GM19025 (cell line): ENCODE measurements around the gene JARID2.

Source experiments
- ATAC-seq: cut with Tn5 transposase; IDR thresholded peaks from one replicate; pipeline ENCODE4 v1.9.1; 2021; ENCODE audit warnings: mild to moderate bottlenecking, low read depth, moderate library complexity; ENCODE audit not compliant: unreplicated experiment

Gene JARID2

DNA sequence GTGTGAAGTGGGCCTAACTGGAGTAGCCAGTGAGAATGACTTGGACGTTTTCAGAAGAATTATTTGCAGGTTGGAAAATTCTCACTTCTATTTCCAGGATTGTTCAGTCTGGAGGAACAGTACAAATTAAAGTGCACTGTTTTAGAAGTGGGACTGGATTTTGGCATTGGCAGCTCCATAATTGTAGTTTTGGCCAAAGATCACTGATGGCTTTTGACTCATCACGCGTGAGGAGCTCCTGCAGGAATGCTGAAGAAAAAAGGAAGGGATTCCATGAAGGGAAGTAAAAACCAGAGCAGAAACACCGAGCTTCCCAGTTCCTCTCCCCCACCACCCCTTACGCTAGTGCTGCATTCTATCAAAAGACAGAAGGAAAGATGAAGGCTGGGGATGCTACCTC lies 103.5 kb downstream of the JARID2 start:
- no peak for ATAC-seq

DNA sequence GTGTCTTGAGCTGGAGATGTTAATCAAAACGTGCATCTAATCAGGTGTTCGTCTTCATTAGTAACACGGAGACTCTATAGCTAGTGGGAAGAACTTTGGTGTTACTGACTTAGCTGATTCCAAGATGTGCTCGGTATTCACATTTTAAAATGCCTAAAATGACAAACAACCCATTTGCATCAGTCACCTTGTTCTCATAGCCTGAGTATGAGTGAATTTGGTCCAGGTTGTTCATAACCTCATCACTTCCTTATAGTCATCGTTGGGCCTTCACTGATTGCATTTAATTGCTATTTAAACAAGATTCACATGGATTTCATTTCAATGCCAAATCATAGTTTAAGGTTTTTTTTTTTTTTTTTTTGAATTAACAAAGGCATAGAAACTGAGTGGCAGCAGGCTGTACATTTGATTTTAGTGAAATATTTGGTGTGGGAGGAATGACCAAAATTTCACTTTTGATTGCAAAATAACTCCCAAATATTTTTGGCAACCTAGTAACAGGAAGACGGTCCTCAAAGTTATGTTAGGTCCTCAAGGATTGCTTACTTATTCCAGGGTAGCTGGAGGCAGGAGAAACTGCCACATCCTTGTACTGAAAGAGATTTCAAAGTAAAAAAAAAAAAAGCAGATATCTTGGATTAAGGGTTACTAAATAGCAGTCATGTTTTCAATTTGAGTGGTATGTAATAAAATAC lies 104.7 kb downstream of the JARID2 start:
- ATAC-seq: no peak

DNA sequence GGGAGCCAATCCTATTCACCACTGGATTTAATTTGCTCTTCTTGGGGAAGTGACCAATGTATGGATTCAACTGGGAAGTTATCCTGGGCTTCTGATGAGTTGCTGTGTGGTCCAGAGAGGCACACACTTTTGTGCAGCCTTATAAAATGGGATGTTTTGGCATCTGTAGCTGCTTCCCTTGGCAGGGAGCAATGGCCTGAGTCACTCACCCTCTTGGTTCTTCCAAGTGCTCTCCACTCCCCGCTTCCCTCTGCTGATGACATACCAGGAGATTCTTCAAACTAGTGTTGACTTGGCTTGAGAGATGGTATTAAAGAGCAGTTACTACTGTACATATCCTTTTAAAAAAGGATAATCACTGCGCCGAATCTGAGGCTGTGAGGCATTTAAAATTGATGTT lies 105.8 kb downstream of the JARID2 start:
- ATAC-seq: no peak

DNA sequence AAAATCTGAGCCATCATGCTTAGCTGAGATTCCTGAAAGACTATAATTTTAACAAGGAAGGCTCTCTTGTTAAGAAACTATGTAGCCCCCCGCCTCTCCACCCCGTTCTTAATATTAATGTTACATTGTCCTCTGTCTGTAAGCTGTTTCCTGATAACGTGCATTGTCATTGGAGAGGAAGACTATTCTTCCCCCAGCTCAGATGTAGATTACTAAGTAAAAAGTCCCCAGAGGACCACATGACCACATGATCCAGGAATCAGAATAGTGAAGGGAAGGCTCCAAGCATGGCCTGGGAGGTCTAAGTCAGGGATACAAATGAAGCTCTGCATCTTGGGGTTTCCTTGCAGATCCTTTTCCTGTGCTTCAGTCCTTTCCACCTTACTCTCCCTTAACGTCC lies 106.4 kb downstream of the JARID2 start:
- no peak for ATAC-seq

DNA sequence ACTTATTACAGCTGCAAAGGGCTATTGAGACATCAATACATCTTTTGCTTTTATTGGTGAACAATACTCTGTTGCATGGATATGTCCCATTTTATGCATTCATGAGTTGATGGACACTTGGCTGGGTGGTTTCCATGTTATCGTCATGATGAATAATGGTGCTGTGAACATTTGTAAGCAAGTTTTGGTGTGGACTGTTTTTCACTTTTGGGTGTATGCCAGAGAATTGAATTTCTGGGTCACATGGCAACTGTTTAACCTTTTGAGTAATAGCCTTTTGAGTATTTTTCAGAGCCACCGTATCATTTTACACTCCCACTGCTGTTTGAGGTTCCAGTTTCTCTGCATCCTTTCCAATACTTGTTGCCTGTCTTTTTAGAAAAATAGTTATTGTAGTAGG lies 107.0 kb downstream of the JARID2 start:
- ATAC-seq: no peak

DNA sequence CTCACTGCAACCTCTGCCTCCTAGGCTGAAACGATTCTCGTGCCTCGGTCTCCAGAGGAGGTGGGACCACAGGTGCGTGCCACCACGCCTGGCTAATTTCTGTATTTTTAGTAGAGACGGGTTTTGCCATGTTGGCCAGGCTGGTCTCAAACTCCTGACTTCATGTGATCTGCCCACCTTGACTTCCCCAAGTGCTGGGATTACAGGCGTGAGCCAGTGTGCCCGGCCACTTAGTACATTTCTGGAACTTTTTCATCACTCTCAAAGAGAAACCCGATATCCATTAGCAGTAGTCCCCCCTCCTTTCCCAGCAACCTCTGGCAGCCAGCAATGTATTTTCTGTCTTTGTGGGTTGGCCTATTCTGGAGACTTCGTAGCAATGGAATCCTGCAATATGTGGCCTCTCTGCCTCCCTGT lies 109.8 kb downstream of the JARID2 start:
- no peak for ATAC-seq

DNA sequence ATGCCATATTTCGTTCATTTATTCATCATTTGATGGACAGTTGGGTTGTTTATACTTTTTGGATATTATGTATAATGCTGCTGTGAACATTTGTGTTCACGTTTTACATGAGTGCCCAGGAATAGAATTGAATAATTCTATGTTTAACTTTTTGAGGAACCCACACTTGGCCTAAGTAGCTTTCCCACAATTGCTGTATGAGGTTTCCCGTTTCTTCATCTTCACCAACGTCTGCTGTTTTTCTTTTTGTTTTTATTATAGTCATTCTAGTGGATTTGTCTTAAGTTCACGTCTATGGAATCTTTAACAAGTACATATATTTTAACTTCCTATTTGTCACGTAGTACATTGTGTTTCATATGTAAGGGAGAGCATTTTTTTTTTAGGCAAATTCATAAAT lies 110.3 kb downstream of the JARID2 start:
- no peak for ATAC-seq

DNA sequence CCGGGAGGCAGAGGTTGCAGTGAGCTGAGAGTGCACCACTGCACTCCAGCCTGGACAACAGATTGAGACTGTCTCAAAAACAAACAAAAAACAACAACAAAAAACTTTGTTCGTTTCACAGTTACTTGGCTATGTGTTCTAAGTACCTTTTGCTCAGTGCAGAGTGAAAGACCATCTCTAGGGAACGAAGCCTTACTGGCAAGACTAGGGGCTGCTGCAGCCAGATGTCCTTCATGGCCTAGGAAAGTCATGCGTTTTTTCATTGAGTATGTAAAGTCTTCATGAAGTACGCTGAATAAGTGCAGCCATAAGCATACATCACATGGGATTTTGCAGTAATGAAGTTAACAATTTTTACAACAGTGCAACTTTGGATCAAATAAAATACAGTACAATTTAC lies 111.1 kb downstream of the JARID2 start:
- no peak for ATAC-seq

DNA sequence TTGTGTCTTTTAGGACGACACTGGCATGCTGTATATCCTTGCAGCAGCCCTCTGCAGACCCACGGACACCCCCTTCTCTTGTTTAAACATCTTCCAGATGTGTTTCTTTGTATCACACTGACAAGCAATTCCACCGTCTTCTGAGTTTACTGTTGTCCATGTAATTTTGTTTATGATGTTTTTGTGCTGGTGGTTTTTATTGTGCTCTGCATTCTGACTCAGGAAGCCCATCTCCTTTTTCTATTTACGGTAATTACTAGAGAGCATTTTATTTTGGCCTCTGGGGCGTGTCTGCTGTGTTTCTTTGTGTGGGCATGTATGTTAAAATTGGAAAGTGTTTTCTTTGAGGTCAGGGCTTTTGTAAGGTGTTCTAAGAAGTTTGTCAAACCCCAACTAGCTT lies 111.9 kb downstream of the JARID2 start:
- ATAC-seq: no peak

DNA sequence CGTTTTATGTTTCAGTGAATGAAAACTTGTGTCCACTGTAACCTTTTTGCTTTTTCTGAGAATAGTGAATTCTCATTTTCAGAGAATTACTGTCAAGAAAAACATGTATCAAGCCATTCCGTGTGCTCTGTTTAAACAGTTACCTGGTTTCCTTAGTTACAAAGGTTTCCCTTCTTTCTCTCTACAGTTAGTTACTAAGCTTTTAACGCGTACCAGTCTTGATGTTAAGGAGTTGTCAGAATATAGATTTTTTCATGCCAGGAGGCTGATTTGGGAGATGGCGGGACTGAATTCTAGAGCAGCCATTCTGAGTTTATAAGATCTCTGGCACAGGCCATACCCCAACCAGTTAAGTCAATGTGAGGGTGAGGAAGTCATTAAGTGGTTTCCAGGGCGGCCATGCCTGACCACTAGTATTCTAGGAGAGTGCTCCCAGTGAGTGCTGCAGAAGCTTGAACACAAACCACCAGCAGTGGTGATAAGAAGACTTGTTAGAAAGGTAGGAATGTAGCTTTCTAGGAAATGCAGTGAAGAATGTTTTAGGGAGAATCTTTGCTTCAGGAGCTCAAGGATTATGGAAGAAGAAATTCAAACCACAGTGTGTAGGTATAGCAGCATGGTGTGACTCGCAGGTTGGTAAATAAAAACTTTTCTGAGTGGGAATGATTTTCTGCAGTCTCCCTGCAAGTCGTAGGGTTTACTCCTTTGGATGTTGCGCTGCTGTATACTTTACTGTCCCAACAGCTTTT lies 112.9 kb downstream of the JARID2 start:
- no peak for ATAC-seq

DNA sequence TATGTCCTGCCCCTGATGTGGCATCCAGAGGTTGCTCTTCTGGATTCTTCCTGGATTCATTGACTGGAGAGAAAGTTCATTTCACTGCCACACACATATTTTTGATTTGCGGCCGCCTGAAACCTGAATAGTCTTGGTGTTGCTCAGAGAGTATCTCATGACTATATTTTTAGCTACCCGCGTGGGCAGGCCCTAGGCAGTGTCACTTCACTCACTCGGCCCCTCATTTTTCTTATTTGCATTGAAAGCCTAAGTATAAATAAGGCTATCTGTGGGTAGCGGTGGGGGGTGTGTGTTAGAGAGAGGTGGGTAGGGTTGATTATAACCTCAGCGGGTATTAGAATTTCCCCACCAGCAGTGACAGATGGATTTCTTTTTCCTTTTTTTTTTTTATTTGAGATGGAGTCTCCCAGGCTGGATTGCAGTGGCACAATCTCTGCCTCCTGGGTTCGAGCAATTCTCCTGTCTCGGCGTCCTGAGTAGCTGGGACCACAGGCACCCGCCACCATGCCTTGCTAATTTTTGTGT lies 113.5 kb downstream of the JARID2 start:
- ATAC-seq: no peak

DNA sequence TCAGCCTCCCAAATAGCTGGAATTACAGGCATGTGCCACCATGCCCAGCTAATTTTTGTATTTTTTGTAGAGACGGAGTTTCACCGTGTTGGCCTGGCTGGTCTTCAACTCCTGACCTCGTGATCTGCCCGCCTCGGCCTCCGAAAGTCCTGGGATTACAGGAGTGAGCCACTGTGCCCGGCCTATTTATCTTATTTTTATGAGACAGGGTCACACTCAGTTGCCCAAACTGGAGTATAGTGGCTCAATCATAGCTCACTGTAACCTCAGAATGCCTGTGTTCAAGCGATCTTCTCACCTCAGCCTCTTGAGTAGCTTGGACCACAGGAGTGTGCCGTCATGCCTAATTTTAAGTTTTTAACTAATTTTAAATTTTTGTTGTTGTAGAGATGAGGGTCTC lies 114.4 kb downstream of the JARID2 start:
- ATAC-seq: no peak

DNA sequence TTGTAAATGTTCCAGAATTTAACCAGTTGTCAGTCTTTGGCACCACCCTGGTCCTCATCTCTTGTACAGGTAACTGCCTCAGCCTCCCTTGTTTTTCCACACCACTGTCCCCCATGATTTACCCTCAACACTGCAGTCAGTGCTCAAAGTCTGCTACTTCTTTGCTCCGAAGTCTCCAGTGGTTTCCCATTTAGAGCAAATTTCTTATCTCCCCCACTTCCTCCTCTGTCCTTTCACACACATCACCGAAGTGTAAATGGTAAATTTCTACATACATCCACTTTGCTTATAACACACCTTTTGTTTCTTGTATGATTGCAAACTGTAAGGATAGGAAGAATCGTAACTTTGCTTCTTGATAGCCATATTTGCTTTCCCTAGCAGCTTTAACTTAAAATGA lies 115.3 kb downstream of the JARID2 start:
- no peak for ATAC-seq

DNA sequence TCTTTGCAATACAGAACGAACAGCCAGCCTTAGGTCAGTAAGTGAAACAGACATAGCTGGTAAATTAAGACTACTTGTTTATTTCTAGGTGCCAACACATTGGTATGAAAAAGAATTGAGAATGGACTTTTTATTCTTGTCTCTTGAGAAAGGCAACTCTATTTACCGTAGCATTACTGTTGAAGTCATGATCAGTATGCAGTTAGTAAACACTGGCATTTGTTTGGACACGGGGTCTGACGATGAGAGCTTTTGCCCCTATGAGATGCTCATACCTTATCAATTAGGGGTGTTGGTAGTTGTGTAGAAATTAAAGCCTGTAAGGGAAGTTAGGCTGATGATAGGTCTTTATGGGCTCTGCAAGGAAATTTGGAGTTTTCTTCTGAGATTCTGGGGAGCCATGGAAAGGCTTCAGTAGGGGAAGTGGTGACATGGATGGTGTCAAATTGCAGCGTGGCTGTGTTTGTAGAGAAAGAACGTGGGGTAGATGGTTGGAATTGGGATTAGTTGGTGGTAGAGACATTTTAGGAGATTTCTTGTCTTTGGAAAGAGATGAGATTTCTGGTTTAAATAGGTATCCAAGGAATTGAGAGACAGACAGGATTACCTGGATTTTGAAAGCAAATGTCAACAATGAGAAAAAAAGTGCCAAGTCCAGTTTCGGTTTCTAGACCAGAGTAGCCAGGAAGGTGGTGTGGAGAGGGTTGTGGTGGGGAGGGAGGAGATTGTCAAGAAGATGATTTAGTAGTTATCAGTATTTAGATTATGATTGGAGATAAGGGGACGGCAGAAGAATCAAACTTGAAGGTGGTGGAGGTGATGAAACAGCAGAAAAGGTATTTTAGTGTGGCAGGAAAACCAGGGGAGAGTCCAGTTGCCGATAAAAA lies 116.6 kb downstream of the JARID2 start:
- ATAC-seq: no peak

DNA sequence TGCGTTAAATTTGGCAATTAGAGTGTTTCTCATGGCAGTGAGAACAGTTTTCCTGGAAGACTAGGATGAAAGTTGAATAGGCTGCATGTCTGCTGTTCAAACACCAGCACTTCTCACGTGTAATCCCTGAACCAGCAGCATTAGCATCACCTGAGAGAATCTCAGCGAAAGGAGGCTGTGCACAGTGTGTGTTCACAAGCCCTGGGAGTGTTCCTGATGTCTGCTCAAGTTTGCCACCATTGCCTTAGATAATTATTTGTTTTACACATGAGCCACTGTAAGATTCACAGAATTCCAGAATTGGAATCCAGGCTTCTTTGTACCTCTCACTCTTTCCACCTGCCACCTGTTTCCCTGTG lies 117.3 kb downstream of the JARID2 start:
- ATAC-seq: no peak

DNA sequence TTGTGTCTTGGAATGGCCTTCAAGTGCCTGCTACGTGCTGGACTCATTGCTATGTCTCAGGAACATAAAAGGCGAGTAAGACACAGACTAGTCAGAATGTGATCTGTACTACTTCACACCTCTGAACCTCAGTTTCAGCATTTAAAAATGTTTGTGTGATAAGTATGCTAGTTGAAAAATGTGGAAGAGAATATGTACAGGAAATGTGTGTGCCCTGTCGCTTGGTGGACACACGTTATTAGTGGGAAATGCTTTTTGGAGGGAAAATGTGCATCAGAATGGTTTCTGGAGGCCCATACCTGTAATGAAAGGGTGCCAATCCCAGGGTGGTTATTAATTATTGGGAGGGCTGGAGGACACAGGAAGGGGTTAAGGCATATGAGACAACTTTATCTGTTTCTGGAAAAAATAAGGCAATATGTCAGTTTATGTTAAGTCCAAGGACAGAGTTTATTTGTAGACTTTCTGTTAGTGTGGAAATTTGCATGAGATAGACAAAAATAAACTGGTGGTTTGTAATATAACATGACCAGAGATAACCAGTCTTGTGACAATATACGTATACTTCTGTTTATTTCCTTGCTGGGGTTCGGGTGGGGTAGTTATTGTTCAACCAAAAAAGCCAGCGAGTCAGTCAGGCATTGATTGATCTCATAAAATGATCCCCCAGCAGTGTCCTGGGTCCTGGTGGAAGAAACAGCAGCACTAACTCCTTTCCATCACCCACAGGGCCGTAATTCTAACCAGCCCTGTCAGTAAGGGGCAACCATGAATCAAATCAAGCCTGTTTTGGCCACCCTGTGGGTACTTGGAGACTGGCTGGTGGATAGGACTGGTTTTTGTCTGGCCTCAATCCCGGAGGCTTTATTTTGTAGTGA lies 117.9 kb downstream of the JARID2 start:
- ATAC-seq: no peak

DNA sequence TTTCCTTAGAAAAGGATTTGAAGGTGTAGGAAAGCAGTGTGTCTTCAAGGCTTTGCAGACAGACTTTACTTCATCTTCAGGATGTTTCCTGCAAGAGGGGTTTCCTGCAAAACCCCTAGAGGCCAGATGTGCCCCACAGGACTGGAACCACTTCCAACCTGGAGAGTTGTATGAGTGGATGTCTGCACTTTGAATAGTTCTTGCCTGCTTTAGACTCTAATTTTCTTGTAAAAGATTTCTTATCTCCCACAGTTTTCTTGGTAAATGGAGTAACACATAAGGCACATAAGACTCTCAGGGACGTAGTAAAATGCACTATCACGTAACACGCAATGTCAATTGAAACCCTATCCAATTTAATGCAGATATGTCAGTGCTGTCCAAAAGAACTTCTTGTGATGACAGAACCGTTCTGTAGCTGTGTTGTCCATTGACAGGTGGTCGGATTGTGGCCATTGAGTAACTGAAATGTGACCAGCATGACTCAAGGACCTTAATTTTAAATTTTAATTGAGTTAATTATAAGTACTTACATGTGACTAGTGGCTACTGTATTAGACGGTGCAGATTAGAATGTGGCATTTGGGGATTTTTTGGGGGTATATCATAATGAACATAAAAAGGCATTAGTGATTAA lies 118.7 kb downstream of the JARID2 start:
- no peak for ATAC-seq

DNA sequence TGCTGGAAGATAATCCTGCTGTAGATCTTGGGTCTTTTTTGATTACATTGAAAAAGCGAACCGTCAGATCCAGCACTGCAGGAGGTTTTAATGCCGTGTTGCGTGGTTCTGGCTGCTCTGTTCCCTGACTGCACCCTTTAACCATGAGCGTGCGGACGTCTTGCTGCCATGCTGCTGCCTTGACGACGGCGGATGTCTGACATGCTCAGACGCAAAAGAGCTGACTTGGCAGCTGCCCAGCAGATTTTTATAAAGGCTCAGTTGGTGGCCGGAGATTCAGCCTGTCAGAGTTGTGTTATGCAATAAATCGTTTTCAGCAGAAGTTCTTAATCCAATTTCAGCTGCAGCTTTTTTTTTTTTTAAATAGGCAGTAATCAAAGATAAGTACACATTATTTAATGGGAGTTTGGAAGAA lies 119.4 kb downstream of the JARID2 start:
- no peak for ATAC-seq

DNA sequence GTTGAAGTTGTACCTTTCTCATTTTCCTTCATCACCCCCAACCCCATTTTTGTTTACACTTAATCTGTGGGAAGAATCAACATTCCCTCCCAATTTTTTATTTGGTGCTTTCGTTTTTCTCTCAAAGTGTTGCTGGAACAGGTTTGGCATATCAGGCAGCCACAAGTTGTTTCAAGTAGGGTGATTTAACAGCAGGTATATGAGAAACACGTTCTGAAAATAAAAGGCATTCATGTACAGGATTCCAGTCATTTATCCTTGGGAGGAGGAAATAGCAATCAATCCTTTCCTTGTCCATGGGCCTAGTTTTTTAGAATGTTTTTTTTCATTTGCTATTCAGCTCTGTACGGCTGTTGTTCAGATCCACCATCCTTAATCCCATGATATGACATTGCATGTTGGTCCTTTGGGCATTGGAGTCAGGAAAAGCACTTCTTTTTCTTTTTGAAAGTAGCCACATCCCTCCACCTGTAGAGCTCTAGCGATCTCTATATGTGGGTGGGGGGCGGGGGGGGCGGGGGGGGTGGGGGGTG lies 120.2 kb downstream of the JARID2 start:
- ATAC-seq: no peak
